ENCODE data around the gene PALLD.
A peak's percentile ranks its signal among the peaks of the same experiment; 100 is the strongest.
"Not testable (repeated sequence)": the region's sequence is repeated elsewhere in the genome, so short reads cannot be mapped to it uniquely, and the experiment has no call there.

The PALLD gene

DNA sequence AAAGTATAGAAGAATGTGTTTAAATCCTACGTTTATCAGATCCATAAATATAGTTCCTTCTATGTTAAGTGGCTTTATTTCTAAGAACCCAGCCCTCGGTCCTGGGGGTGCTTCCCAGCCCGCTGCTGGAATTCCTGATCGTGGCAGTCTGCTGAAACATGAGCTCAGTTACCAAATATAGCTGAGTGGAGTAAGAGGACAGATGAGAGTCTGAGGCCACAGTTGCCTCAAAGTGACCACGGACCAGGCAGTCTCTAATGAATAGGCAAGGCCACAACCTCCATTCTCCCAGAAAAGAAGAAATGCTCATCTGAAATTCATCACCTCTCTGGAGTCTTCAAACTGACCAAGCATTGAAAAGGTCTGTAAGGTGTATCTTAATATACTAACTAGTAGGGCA, at the start of gene PALLD:
TSS of gene PALLD (plus strand) at position 219 of the 400 bp plus-strand sequence.
- DNase-seq (ENCODE audit: low read depth in 2 of 2), result no peak

DNA sequence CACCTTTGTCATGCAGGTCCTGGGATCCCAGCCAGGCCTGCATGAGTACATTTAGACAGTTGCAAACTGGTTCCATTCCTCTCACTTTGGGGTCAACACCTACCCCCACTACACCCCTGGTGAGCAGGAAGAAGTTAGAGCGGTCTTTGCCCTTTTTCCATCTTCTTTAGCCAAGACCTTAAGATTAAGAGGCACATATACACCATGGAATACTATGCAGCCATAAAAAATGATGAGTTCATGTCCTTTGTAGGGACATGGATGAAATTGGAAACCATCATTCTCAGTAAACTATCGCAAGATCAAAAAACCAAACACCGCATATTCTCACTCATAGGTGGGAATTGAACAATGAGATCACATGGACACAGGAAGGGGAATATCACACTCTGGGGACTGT, 47.8 kb upstream of the PALLD start:
- not testable (repeated sequence) for DNase-seq (ENCODE audit: low read depth in 2 of 2)

- peak in 1 of 2 donors; percentile 8 for DNase-seq (ENCODE audit: low read depth in 2 of 2)
Measured at GRCh38 chr4:168449719-168450452, 47.0 kb upstream of the PALLD start.

- DNase-seq (ENCODE audit: low read depth in 2 of 2), result no peak
Measured at GRCh38 chr4:168451331-168451730, 45.5 kb upstream of the PALLD start.

GRCh38 chr4:168451744-168452390, 45.0 kb upstream of the PALLD start:
- no peak for DNase-seq (ENCODE audit: low read depth in 2 of 2)

DNA sequence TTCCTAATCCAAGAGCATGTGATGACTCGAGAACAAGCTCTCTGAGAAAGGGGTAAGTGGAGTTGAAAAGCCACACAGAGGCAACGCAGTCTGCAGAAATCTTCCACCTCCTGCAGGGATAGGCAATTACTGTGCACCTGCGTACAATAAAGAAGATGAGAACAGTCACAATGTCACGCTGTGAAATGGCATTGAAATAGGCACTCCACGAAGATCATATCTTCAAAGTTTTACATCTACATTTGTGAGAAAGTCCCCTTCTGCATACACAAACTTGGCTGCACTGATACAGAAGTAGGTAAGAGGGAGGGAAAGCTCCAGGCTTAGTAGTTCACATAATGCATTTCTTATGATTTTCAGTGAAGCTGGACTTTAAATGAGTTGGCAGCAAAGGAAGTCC, 43.7 kb upstream of the PALLD start:
- DNase-seq (ENCODE audit: low read depth in 2 of 2), result no peak

DNA sequence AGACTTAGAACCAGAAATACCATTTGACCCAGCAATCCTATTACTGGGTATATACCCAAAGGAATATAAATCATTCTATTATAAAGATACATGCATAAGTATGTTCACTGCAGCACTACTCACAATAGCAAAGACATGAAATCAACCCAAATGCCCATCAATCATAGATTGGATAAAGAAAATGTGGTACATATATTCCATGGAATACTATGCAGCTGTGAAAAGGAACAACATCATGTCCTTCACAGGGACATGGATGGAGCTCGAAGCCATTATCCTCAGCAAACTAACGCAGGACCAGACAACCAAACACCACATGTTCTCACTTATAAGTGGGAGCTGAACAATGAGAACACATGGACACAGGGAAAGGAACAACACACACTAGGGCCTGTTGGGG, 38.6 kb upstream of the PALLD start:
- not testable (repeated sequence) for DNase-seq (ENCODE audit: low read depth in 2 of 2)

GRCh38 chr4:168461821-168462220, 35.0 kb upstream of the PALLD start:
- DNase-seq (ENCODE audit: low read depth in 2 of 2), result no peak

DNA sequence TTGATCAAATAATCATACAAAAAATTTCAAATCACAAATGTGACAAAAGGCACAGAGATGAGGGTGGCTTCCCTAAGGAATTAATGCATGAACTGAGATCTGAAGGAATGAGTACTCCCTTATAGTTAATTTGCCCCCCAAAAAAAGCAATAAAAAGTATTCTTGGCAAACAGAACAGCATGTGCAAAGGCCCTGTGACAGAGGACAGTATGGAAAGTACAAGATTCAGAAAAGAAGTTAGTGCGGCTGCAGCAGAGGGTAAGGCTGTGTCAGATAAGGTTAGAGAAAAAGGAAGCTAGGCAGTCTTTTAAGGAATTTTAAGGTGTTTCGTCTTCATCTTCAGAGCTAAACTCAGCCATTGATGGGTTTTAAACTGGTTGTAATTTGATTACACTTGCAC, 23.9 kb upstream of the PALLD start:
- no peak for DNase-seq (ENCODE audit: low read depth in 2 of 2)

- DNase-seq (ENCODE audit: low read depth in 2 of 2), result no peak
Measured at GRCh38 chr4:168474660-168475320, 22.1 kb upstream of the PALLD start.

- no peak for DNase-seq (ENCODE audit: low read depth in 2 of 2)
Measured at GRCh38 chr4:168475745-168476144, 21.1 kb upstream of the PALLD start.

- no peak for DNase-seq (ENCODE audit: low read depth in 2 of 2)
Measured at GRCh38 chr4:168478868-168479267, 18.0 kb upstream of the PALLD start.

DNA sequence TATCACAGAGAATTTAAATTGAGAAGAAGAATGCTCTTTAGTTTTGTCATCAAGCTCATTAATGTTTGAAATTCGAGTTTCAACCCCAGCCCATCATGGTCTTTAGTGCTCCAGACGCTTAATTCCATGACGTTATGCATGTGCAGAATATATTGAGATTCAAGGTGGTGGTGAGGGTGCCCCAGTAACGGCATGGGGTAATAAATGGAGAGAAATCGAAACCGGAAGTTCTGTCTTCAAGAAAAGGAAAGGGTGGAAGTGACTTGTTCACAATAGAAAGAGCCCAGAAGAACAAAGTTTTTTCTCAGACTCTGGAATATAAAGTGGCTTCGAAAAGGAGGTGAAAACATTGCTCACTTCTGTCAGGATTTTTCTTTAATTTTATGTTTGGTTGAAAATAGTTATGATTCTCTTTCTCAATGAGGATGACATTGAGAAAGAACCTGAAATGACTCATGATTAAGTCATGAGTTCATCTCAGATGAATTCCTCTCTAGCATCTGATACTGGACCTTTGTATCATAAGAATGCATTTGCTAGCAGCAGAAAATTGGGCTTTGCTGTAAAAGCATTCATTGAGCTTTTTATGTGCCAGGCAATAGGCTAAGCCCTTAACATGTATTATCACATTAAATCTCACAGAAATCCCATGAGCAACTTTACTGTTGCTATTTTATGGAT, 15.8 kb upstream of the PALLD start:
- DNase-seq (ENCODE audit: low read depth in 2 of 2), result no peak

DNA sequence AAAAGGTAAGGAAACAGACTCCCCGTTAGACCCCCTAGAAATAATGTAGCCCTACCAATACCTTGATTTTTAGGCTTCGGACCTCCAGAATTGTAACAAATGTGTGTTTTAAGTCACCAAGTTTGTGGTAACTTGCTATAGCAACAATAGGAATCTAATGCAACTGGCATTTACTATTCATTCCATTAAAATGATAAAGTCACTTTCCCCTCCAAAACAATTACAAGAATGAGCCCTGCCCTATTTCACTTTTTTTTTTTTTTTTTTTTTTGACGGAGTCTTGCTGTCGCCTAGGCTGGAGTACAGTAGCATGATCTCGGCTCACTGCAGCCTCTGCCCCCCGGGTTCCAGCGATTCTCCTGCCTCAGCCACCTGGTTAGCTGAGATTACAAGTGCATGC, 13.0 kb upstream of the PALLD start:
- no peak for DNase-seq (ENCODE audit: low read depth in 2 of 2)

DNA sequence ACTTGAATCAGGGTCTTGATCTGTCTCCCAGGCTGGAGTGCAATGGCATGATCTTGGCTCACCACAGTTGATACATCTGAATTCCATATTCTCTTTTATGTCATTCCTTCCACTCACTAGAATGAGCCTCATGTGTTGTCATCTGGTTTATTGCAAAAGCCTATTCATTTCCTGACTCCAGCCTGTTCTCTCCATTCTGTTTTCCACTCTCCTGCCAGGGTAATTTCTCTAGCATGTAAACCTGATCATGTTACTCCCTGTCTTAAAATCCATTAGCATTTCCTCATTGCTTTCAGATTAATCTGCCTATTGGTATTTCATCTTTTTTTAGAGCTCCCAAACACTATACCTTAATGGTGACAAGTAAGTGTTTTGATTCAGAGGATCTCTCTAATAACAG, 12.2 kb upstream of the PALLD start:
- no peak for DNase-seq (ENCODE audit: low read depth in 2 of 2)

- DNase-seq (ENCODE audit: low read depth in 2 of 2), result no peak
Measured at GRCh38 chr4:168485156-168485910, 11.5 kb upstream of the PALLD start.

DNA sequence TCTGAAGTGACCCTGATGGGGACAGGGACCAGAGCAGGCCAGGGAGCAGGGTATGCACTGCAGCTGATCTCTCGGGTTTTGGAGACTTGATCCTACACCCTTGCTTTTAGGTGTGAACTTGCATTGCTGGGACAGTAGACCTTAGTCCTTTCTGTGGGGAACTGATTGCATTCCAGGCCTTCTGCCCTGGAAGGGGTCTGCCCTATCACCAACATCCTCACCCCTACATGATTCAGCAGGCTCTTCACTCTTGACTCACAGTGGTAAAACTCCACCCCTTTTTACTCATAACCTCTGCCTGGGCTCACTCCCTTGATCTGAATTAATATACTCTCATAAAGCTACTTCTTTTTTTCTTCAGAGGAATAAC, 10.0 kb upstream of the PALLD start:
- DNase-seq (ENCODE audit: low read depth in 2 of 2), result no peak

DNA sequence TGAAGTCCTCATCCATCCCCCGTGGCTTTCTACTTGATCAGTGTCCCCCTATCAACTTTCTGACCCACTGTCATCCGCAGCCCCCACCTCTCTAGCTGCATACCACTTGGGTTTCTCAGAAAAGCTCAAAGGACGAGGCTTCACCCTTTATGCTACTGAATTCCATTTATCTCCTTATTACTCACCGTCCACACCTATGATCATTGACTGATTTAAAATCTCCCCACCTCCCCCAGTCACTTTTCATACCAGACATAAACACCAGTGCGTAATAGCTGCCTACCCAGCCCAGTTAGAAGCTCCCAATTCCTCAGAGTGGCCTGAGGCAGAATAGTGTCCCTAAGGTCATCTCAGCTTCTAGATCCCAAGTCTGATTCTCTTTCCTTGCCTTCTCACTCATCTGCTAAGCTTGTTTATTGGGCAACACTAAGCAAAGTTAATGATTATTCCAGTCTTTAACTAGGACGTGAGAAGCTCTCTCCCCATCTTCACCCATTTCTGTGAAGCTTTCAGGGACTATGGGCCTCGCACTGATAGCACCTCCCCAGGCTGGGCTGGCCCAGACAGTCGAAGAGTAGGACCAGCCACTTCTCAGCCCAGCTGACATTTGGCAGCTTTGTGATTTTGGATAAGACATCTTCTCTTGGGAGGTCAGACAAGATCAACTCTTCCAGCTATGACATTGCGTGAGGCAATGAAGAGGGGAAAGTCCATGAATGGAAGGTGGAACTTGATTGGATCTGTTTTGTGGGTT, 9.4 kb upstream of the PALLD start:
- DNase-seq (ENCODE audit: low read depth in 2 of 2), result no peak

- DNase-seq (ENCODE audit: low read depth in 2 of 2), result no peak
Measured at GRCh38 chr4:168488869-168489274, 8.0 kb upstream of the PALLD start.

- DNase-seq (ENCODE audit: low read depth in 2 of 2), result no peak
Measured at GRCh38 chr4:168489616-168490015, 7.2 kb upstream of the PALLD start.

DNA sequence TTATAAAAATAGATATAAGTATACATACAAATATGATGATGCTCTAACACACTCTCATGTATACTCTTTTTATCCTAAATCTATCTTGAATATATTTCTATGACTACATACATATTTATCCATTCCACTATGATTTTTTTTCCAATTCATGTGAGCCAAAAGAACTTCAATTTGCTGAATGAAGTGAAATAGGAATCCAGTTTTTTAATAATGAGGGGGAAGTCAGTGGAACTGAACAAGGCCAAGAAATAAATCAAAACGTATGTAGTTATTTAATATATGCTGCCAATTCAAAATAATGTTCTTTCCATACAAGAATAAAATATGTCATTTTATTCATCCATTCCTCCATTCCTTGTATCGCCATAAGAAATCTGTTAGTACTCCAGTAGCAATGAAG, 6.1 kb upstream of the PALLD start:
- DNase-seq (ENCODE audit: low read depth in 2 of 2), result no peak
